Progenitor cell of endocrine pancreas (in vitro differentiated cells): ENCODE measurements around the gene SNTG2. TPM values are rescaled to one million over a fixed set of nuclear protein-coding genes. Genes with fewer than 3 reads are reported as not detected.
A peak's percentile ranks its signal among the peaks of the same experiment; 100 is the strongest.

ENCODE experiments used
- DNase-seq: peaks from one replicate; pipeline ENCODE4 v3.0.0; 2021; ENCODE audit warnings: low spot score; ENCODE audit not compliant: unreplicated experiment
- H3K27ac Mint-ChIP-seq: 2 replicates; pipeline ENCODE4 v1.8.0; 2021; ENCODE audit warnings: mild to moderate bottlenecking, moderate library complexity, mixed read lengths
- H3K27me3 Mint-ChIP-seq: 2 replicates; pipeline ENCODE4 v1.8.0; 2021; ENCODE audit warnings: mixed read lengths
- H3K36me3 Mint-ChIP-seq: 2 replicates; pipeline ENCODE4 v1.8.0; 2022; ENCODE audit warnings: mixed read lengths; ENCODE audit not compliant: insufficient read depth
- H3K4me1 Mint-ChIP-seq: 2 replicates; pipeline ENCODE4 v1.8.0; 2021; ENCODE audit warnings: low read depth, mixed read lengths
- H3K4me3 Mint-ChIP-seq: 2 replicates; pipeline ENCODE4 v1.8.0; 2021; ENCODE audit warnings: low read depth, mild to moderate bottlenecking, moderate library complexity, mixed read lengths
- H3K9me3 Mint-ChIP-seq: 2 replicates; pipeline ENCODE4 v1.8.0; 2021; ENCODE audit warnings: low read depth, mixed read lengths
- total RNA-seq: library from RNA; stranded (reverse); gene quantifications from 2 replicates; pipeline ENCODE4 v1.2.1, GENCODE V29; 2021
- TF ChIP-seq, protein P1 (sequence below): fragments of 200-600 bp; sonication (generic); IDR thresholded peaks from one replicate; pipeline ENCODE4 v1.5.0; 2021; ENCODE audit warnings: antibody characterized with exemption, mild to moderate bottlenecking; ENCODE audit not compliant: unreplicated experiment

Gene SNTG2
- total RNA-seq, 1 donor from 2014 or later = 0.50 TPM

DNA sequence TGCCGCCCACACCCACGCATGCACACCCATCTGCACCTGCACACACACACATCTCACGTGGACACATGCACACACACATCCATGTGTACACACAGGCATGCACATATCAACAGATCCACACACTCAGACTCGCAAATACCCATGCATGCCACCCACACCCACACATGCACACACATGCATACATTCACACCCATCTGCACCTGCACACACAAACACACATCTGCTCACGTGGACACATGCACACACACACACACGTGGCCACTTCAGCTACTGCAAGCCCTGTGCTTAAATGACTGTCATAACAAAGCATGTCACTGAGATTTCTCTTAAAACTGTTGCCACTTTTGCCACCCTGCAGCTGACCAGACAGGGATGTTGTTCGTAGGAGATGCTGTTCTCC, 186.6 kb downstream of the SNTG2 start:
- Mint-ChIP-seq H3K4me1 (peaks cover 11% of the 10 kb centered on the region), H3K36me3 (no peaks in the 10 kb centered on the region), H3K4me3 (no peak overlapping the region), H3K27me3 (peaks cover 5% of the 10 kb centered on the region), H3K27ac (no peak overlapping the region), H3K9me3 (peaks cover 4% of the 10 kb centered on the region)
- TF ChIP-seq, protein P1, sequence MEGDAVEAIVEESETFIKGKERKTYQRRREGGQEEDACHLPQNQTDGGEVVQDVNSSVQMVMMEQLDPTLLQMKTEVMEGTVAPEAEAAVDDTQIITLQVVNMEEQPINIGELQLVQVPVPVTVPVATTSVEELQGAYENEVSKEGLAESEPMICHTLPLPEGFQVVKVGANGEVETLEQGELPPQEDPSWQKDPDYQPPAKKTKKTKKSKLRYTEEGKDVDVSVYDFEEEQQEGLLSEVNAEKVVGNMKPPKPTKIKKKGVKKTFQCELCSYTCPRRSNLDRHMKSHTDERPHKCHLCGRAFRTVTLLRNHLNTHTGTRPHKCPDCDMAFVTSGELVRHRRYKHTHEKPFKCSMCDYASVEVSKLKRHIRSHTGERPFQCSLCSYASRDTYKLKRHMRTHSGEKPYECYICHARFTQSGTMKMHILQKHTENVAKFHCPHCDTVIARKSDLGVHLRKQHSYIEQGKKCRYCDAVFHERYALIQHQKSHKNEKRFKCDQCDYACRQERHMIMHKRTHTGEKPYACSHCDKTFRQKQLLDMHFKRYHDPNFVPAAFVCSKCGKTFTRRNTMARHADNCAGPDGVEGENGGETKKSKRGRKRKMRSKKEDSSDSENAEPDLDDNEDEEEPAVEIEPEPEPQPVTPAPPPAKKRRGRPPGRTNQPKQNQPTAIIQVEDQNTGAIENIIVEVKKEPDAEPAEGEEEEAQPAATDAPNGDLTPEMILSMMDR = no peak
- no peak for DNase-seq

GRCh38 chr2:1137913-1138391, 187.3 kb downstream of the SNTG2 start:
- DNase-seq = no peak
- H3K27ac Mint-ChIP-seq = no peak overlapping the region
- H3K36me3 Mint-ChIP-seq = no peaks in the 10 kb centered on the region
- peaks cover 4% of the 10 kb centered on the region for H3K9me3 Mint-ChIP-seq
- peaks cover 5% of the 10 kb centered on the region for H3K27me3 Mint-ChIP-seq
- peaks cover 11% of the 10 kb centered on the region for H3K4me1 Mint-ChIP-seq
- H3K4me3 Mint-ChIP-seq = no peak overlapping the region
- TF ChIP-seq, protein P1 = no peak

- H3K4me1 Mint-ChIP-seq = peaks cover 11% of the 10 kb centered on the region
- H3K4me3 Mint-ChIP-seq = no peak overlapping the region
- H3K27ac Mint-ChIP-seq = no peak overlapping the region
- H3K27me3 Mint-ChIP-seq = peaks cover 5% of the 10 kb centered on the region
- no peaks in the 10 kb centered on the region for H3K36me3 Mint-ChIP-seq
- no peaks in the 10 kb centered on the region for H3K9me3 Mint-ChIP-seq
- TF ChIP-seq, protein P1 = peak; percentile 99
- peak; percentile 61 for DNase-seq
These were observed 189.8 kb downstream of the SNTG2 start for GRCh38 chr2:1140389-1141003.

GRCh38 chr2:1141079-1141478, 190.4 kb downstream of the SNTG2 start:
- Mint-ChIP-seq H3K27me3 (peaks cover 5% of the 10 kb centered on the region), H3K4me3 (no peak overlapping the region), H3K4me1 (peaks cover 11% of the 10 kb centered on the region), H3K9me3 (no peaks in the 10 kb centered on the region), H3K36me3 (no peaks in the 10 kb centered on the region), H3K27ac (no peak overlapping the region)
- no peak for DNase-seq
- TF ChIP-seq, protein P1 = no peak

DNA sequence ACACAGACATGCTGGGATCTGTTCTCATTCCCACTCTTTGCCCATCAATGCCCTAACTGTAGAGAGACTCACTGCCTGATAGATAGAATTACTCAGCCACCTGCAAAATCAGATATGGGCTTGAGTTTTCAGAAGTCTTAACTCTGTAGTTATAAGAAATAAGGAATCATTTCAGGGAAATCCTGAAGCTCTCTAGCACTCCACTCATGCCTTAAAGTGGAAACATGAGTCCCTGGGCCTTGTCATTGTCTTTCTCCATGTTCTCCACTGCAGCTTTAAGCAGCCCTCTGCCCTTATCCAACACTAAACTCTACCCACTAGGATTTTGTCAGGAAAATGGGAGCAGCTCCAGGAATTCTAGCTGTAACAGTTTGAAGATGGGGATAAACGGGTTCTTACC, 192.5 kb downstream of the SNTG2 start:
- Mint-ChIP-seq H3K4me3 (no peak overlapping the region), H3K36me3 (no peaks in the 10 kb centered on the region), H3K4me1 (peaks cover 9% of the 10 kb centered on the region), H3K9me3 (no peaks in the 10 kb centered on the region), H3K27ac (no peak overlapping the region), H3K27me3 (peaks cover 2% of the 10 kb centered on the region)
- TF ChIP-seq, protein P1 = no peak
- no peak for DNase-seq
